ENCODE measurements around the gene PKP3. TPM values are rescaled to one million over a fixed set of nuclear protein-coding genes. Genes with fewer than 3 reads are reported as not detected.
"Not testable (repeated sequence)": the region's sequence is repeated elsewhere in the genome, so short reads cannot be mapped to it uniquely, and the experiment has no call there.

The PKP3 gene
- total and polyA plus RNA-seq, 8 donors, result 26.3 to 356 (median 80.8) TPM

DNA sequence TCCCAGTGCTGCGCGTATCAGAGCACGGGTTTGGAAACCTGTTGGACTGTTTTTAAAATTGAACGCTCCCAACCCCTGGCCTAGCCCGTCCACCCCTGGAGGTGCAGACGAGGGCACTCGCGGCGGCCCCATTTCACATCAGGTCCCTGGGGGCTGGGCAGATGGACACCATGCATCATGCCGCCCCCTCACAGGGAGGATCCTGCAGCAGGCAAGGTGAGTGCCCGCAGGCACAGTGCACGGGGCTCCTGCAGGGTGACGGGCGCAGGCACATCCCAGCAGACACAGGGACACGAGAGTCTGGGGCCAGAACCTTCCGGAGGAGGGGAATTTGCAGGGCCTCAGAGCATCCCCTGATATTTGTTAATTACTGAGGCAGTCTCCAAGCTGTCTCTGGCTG, 40.5 kb downstream of the PKP3 start:
- WGBS, 5 donors, result 87 to 93% (median 90%) methylated on average over 11 to 16 of the region's 16 CpGs

DNA sequence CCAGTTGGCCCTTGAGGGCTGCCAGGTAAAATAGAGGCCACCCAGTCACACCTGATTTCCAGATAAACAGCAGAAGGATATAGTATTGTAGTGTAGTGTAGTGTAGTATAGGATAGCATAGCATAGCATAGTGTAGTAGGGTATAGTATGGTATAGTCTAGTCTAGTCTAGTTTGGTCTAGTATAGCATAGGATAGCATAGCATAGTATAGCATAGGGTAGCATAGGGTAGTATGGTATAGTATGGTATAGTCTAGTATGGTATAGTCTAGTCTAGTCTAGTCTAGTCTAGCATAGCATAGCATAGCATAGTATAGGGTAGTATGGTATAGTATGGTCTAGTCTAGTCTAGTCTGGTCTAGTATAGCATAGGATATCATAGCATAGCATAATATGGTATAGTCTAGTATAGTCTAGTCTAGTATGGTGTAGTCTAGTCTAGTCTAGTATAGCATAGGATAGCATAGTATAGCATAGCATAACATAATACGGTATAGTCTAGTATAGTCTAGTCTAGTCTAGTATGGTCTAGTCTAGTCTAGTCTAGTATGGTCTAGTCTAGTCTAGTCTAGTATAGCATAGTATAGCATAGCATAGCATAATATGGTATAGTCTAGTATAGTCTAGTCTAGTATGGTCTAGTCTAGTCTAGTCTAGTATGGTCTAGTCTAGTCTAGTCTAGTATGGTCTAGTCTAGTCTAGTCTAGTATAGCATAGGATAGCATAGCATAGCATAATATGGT, 41.2 kb downstream of the PKP3 start:
- intact Hi-C loops (cut with DNase I; ENCODE audit: low total_unique reads); H3K4me3 ChIP-seq; H3K27ac ChIP-seq; DNase-seq; H3K9me3 ChIP-seq; H3K36me3 ChIP-seq; H3K4me1 ChIP-seq: not testable (repeated sequence)
- 85 to 100% (median 98%) methylated on average over 1 of the region's 1 CpG for whole genome bisulfite sequencing, 5 donors
- peaks cover 0 to 42% (median 0%) of the 10 kb centered on the region in 3 donors for H3K27me3 ChIP-seq

More for the DNA sequence above, 40.5 kb downstream of the PKP3 start:
- intact Hi-C loops (cut with DNase I; ENCODE audit: low total_unique reads), result no loop called here
- Histone ChIP-seq H3K27me3 (peaks cover 0 to 35% (median 0%) of the 10 kb centered on the region in 3 donors), H3K27ac (no peak overlapping the region), H3K9me3 (no peaks in the 10 kb centered on the region), H3K36me3 (peaks cover 0 to 3% (median 0%) of the 10 kb centered on the region in 4 donors), H3K4me3 (no peak overlapping the region), H3K4me1 (no peaks in the 10 kb centered on the region)
- DNase-seq, result no peak
- TF ChIP-seq, protein P1, sequence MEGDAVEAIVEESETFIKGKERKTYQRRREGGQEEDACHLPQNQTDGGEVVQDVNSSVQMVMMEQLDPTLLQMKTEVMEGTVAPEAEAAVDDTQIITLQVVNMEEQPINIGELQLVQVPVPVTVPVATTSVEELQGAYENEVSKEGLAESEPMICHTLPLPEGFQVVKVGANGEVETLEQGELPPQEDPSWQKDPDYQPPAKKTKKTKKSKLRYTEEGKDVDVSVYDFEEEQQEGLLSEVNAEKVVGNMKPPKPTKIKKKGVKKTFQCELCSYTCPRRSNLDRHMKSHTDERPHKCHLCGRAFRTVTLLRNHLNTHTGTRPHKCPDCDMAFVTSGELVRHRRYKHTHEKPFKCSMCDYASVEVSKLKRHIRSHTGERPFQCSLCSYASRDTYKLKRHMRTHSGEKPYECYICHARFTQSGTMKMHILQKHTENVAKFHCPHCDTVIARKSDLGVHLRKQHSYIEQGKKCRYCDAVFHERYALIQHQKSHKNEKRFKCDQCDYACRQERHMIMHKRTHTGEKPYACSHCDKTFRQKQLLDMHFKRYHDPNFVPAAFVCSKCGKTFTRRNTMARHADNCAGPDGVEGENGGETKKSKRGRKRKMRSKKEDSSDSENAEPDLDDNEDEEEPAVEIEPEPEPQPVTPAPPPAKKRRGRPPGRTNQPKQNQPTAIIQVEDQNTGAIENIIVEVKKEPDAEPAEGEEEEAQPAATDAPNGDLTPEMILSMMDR (IDR thresholded peaks at IDR 0.05), result no peak
- TF ChIP-seq EP300 (IDR thresholded peaks at IDR 0.05), result no peak

DNA sequence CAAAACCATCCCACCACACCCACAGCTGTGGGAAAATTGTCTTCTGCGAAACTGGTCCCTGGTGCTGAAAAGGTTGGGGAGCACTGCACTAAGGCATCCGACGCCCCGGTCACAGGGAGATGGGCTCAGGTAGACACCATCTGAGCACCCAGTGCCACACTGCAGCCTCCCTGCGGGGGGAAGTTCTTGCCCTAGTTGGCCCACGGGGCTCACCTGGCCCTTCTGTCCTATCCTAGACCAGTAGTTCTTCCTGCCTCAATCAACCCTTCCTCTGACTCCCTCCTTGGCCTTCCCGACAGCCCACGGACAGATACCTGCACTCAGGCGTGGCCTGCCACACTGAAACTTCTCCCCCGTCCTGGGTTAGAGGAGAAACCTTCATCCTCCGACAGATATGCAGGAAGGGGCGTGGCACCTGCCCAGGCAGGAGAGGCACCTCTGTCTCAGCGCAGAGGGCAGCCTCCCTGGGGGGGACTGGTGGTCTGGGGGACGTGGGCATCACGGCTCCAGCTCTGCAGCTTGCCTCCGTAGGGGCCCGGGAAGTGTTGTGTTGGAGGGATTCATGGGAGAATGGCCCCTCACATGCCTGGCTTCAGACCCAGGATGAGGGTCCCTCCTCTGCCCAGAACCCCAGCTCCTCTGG, 43.3 kb downstream of the PKP3 start:
- TF ChIP-seq, protein P1 (IDR thresholded peaks at IDR 0.05), result no peak
- TF ChIP-seq POLR2AphosphoS5 (IDR thresholded peaks at IDR 0.05), result no peak
- no peak for TF ChIP-seq POLR2A (IDR thresholded peaks at IDR 0.05)
- TF ChIP-seq EP300 (IDR thresholded peaks at IDR 0.05), result no peak
- DNase-seq, result no peak
- WGBS, 5 donors, result 74 to 86% (median 83%) methylated on average over 16 to 17 of the region's 17 CpGs
- Histone ChIP-seq H3K4me1 (peaks cover 8 to 21% (median 18%) of the 10 kb centered on the region in 4 donors), H3K27me3 (peaks cover 0 to 53% (median 7%) of the 10 kb centered on the region in 3 donors), H3K27ac (no peak overlapping the region), H3K4me3 (no peak overlapping the region), H3K9me3 (no peaks in the 10 kb centered on the region), H3K36me3 (no peaks in the 10 kb centered on the region)
- intact Hi-C loops (cut with DNase I; ENCODE audit: low total_unique reads), result no loop called here

DNA sequence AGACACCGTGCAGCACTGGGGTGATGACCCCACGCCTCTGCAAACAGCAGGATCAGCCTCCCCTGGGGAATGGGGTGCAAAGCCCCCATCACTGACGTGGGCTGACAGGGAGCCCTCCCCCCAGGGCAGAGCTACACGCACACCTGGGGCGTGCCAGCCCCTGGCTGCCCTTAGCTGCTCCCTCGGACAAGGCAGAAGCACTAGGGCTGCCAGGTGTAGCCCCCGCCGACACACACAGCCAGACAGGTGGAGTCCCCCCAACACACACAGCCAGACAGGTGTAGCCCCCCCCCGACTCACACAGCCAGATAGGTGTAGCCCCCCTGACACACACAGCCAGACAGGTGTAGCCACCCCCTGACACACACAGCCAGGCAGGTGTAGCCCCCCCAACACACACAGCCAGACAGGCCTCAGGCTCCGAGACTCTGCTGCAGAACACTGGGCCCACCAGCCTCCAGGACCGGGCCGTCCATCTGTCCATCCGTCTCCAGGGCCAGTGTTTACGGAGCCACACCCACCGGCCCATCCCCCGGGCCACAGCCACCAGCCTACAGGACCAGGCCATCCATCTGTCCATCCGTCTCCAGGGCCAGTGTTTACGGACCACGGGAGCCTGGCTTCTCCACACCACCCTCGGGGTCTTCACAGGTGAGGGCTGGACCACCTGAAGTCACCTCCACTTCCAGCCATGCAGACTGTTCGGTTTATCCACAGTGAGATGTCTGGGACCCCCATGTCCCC, 44.3 kb downstream of the PKP3 start:
- Histone ChIP-seq H3K9me3 (no peaks in the 10 kb centered on the region), H3K36me3 (no peaks in the 10 kb centered on the region), H3K4me3 (no peak overlapping the region), H3K27me3 (peaks cover 0 to 55% (median 7%) of the 10 kb centered on the region in 3 donors), H3K4me1 (peaks cover 8 to 25% (median 19%) of the 10 kb centered on the region in 4 donors), H3K27ac (no peak overlapping the region)
- TF ChIP-seq POLR2AphosphoS5 (IDR thresholded peaks at IDR 0.05) (no peak), POLR2A (IDR thresholded peaks at IDR 0.05) (no peak), EP300 (IDR thresholded peaks at IDR 0.05) (no peak)
- TF ChIP-seq, protein P1 (IDR thresholded peaks at IDR 0.05), result no peak
- intact Hi-C loops (cut with DNase I; ENCODE audit: low total_unique reads), result no loop called here
- WGBS, 5 donors, result 77 to 89% (median 83%) methylated on average over 13 to 21 of the region's 21 CpGs
- DNase-seq, result no peak

Measured in stomach (tissue), 9 donors.